ENCODE data around the gene MYO5B. TPM values are rescaled to one million over a fixed set of nuclear protein-coding genes. Genes with fewer than 3 reads are reported as not detected.

The MYO5B gene
- total RNA-seq, 1 donor from 2014 or later, result 22.6 TPM

GRCh38 chr18:49835405-49835804, 359.5 kb downstream of the MYO5B start:
- no peak overlapping the region for H3K27ac ChIP-seq
- peaks cover 0 to 5% of the 10 kb centered on the region in 2 donors for H3K36me3 ChIP-seq
- no peaks in the 10 kb centered on the region for H3K9me3 ChIP-seq
- H3K4me3 ChIP-seq, result no peak overlapping the region
- no peak for DNase-seq (ENCODE audit: extremely low spot score in 2 of 2)
- H3K27me3 ChIP-seq, result no peaks in the 10 kb centered on the region
- intact Hi-C loops (cut with DNase I), result no loop called here
- TF ChIP-seq POLR2A (IDR thresholded peaks at IDR 0.05) (no peak), POLR2AphosphoS5 (IDR thresholded peaks at IDR 0.05; ENCODE audit: insufficient read depth in 1 of 2, low read depth in 1 of 2) (no peak), CTCF (IDR thresholded peaks at IDR 0.05) (no peak)
- H3K4me1 ChIP-seq, result no peaks in the 10 kb centered on the region

GRCh38 chr18:49834258-49834657, 360.7 kb downstream of the MYO5B start:
- H3K36me3 ChIP-seq, result peaks cover 0 to 5% of the 10 kb centered on the region in 2 donors
- intact Hi-C loops (cut with DNase I), result no loop called here
- no peak overlapping the region for H3K4me3 ChIP-seq
- no peak overlapping the region for H3K27ac ChIP-seq
- no peaks in the 10 kb centered on the region for H3K27me3 ChIP-seq
- TF ChIP-seq POLR2AphosphoS5 (IDR thresholded peaks at IDR 0.05; ENCODE audit: insufficient read depth in 1 of 2, low read depth in 1 of 2) (no peak), POLR2A (IDR thresholded peaks at IDR 0.05) (no peak), CTCF (IDR thresholded peaks at IDR 0.05) (no peak)
- H3K4me1 ChIP-seq, result no peaks in the 10 kb centered on the region
- no peak for DNase-seq (ENCODE audit: extremely low spot score in 2 of 2)
- H3K9me3 ChIP-seq, result no peaks in the 10 kb centered on the region

- H3K27me3 ChIP-seq, result no peaks in the 10 kb centered on the region
- H3K4me1 ChIP-seq, result no peaks in the 10 kb centered on the region
- H3K4me3 ChIP-seq, result no peak overlapping the region
- intact Hi-C loops (cut with DNase I), result no loop called here
- TF ChIP-seq CTCF (IDR thresholded peaks at IDR 0.05) (no peak), POLR2AphosphoS5 (IDR thresholded peaks at IDR 0.05; ENCODE audit: insufficient read depth in 1 of 2, low read depth in 1 of 2) (no peak), POLR2A (IDR thresholded peaks at IDR 0.05) (no peak)
- H3K27ac ChIP-seq, result no peak overlapping the region
- peaks cover 0 to 5% of the 10 kb centered on the region in 2 donors for H3K36me3 ChIP-seq
- no peaks in the 10 kb centered on the region for H3K9me3 ChIP-seq
- DNase-seq (ENCODE audit: extremely low spot score in 2 of 2), result no peak
Measured at GRCh38 chr18:49833814-49834213, 361.1 kb downstream of the MYO5B start.

GRCh38 chr18:49832221-49832647, 362.7 kb downstream of the MYO5B start:
- Histone ChIP-seq H3K4me3 (no peak overlapping the region), H3K27me3 (no peaks in the 10 kb centered on the region), H3K36me3 (peaks cover 0 to 5% of the 10 kb centered on the region in 2 donors), H3K4me1 (no peaks in the 10 kb centered on the region), H3K9me3 (peaks cover 2% of the 10 kb centered on the region), H3K27ac (no peak overlapping the region)
- no peak for TF ChIP-seq POLR2AphosphoS5 (IDR thresholded peaks at IDR 0.05; ENCODE audit: insufficient read depth in 1 of 2, low read depth in 1 of 2)
- TF ChIP-seq POLR2A (IDR thresholded peaks at IDR 0.05), result no peak
- TF ChIP-seq CTCF (IDR thresholded peaks at IDR 0.05), result no peak
- no peak for DNase-seq (ENCODE audit: extremely low spot score in 2 of 2)
- intact Hi-C loops (cut with DNase I), result no loop called here

- Histone ChIP-seq H3K9me3 (peaks cover 4% of the 10 kb centered on the region), H3K27me3 (no peaks in the 10 kb centered on the region), H3K27ac (no peak overlapping the region), H3K4me3 (no peak overlapping the region), H3K36me3 (no peaks in the 10 kb centered on the region), H3K4me1 (no peaks in the 10 kb centered on the region)
- no peak for TF ChIP-seq CTCF (IDR thresholded peaks at IDR 0.05)
- TF ChIP-seq POLR2A (IDR thresholded peaks at IDR 0.05), result no peak
- TF ChIP-seq POLR2AphosphoS5 (IDR thresholded peaks at IDR 0.05; ENCODE audit: insufficient read depth in 1 of 2, low read depth in 1 of 2), result no peak
- no peak for DNase-seq (ENCODE audit: extremely low spot score in 2 of 2)
- intact Hi-C loops (cut with DNase I), result no loop called here
Measured at GRCh38 chr18:49827996-49828395, 367.0 kb downstream of the MYO5B start.
